ENCODE data around the gene PAPSS1.

GRCh38 chr4:107691378-107691777 lies 28.7 kb downstream of the PAPSS1 start:
- TF ChIP-seq REST (IDR thresholded peaks at IDR 0.05; ENCODE audit: low read depth) = no peak
- no peak for TF ChIP-seq CTCF (IDR thresholded peaks at IDR 0.05 in 2 of 3, conservative IDR thresholded peaks at IDR 0.05 in 1 of 3; ENCODE audit: borderline replicate concordance in 1 of 3, insufficient read depth in 1 of 3, low read depth in 2 of 3, low read length in 2 of 3)
- TF ChIP-seq ZFX (IDR thresholded peaks at IDR 0.05) = no peak
- TF ChIP-seq ELF1 (IDR thresholded peaks at IDR 0.05; ENCODE audit: borderline replicate concordance, low read depth) = no peak
- no peak for TF ChIP-seq POLR2A (IDR thresholded peaks at IDR 0.05; ENCODE audit: borderline replicate concordance, extremely low read depth, insufficient read depth, insufficient read length)
- TF ChIP-seq EZH2phosphoT487 (IDR thresholded peaks at IDR 0.05; ENCODE audit: borderline replicate concordance) = no peak
- TF ChIP-seq RAD21 (IDR thresholded peaks at IDR 0.05; ENCODE audit: low read depth) = no peak
- TF ChIP-seq EZH2 (IDR thresholded peaks at IDR 0.05) = no peak
- TF ChIP-seq JUND (IDR thresholded peaks at IDR 0.05) = no peak

Measured in HCT116 (cell line).